Muscle layer of colon (tissue), 2 donors: ENCODE measurements around the gene LMO1.

Source experiments
- H3K27ac ChIP-seq: one replicate; pipeline ENCODE4 v1.7.0; 2013; ENCODE audit warnings: low read depth, mild to moderate bottlenecking, low read length, moderate library complexity
- H3K27me3 ChIP-seq, 2 donors: one replicate each; pipeline ENCODE4 v1.7.0; 2013; ENCODE audit warnings: low read length in 2 of 2, mild to moderate bottlenecking in 2 of 2; ENCODE audit not compliant: insufficient read depth in 2 of 2, control insufficient read depth in 1 of 2
- H3K36me3 ChIP-seq: one replicate; pipeline ENCODE4 v1.7.0; 2013; ENCODE audit warnings: mild to moderate bottlenecking, low read length; ENCODE audit not compliant: insufficient read depth
- H3K4me1 ChIP-seq: one replicate; pipeline ENCODE4 v1.7.0; 2013; ENCODE audit warnings: mild to moderate bottlenecking, low read length; ENCODE audit not compliant: insufficient read depth
- H3K4me3 ChIP-seq, 2 donors: one replicate each; pipeline ENCODE4 v1.7.0; 2013; ENCODE audit warnings: low read length in 2 of 2, low read depth in 1 of 2, mild to moderate bottlenecking in 1 of 2, moderate library complexity in 1 of 2
- H3K9ac ChIP-seq: one replicate; pipeline ENCODE4 v1.7.0; 2013; ENCODE audit warnings: low read length
- H3K9me3 ChIP-seq: one replicate; pipeline ENCODE4 v1.7.0; 2013; ENCODE audit warnings: mild to moderate bottlenecking, low read length
- donor health status: abdominal sarcoma.
- donor health status: Adenocarcinoma of cecum.

LMO1 gene

GRCh38 chr11:8250981-8251615, 12.6 kb downstream of the LMO1 start:
- Histone ChIP-seq H3K27me3 (peaks cover 0 to 4% of the 10 kb centered on the region in 2 donors), H3K4me1 (no peaks in the 10 kb centered on the region), H3K9ac (no peak overlapping the region), H3K36me3 (no peaks in the 10 kb centered on the region), H3K4me3 (no peak overlapping the region), H3K27ac (no peak overlapping the region), H3K9me3 (no peaks in the 10 kb centered on the region)

- H3K4me3 ChIP-seq, result no peak overlapping the region
- no peaks in the 10 kb centered on the region for H3K4me1 ChIP-seq
- H3K36me3 ChIP-seq, result no peaks in the 10 kb centered on the region
- H3K27me3 ChIP-seq, result peaks cover 0 to 4% of the 10 kb centered on the region in 2 donors
- no peaks in the 10 kb centered on the region for H3K9me3 ChIP-seq
- no peak overlapping the region for H3K27ac ChIP-seq
- no peak overlapping the region for H3K9ac ChIP-seq
Observed at GRCh38 chr11:8250434-8250833, 13.2 kb downstream of the LMO1 start.

GRCh38 chr11:8249482-8249881, 14.2 kb downstream of the LMO1 start:
- Histone ChIP-seq H3K4me1 (no peaks in the 10 kb centered on the region), H3K4me3 (no peak overlapping the region), H3K27me3 (peaks cover 0 to 4% of the 10 kb centered on the region in 2 donors), H3K36me3 (no peaks in the 10 kb centered on the region), H3K9me3 (no peaks in the 10 kb centered on the region), H3K9ac (no peak overlapping the region), H3K27ac (no peak overlapping the region)

GRCh38 chr11:8248786-8249185, 14.9 kb downstream of the LMO1 start:
- no peak overlapping the region for H3K9ac ChIP-seq
- H3K4me3 ChIP-seq, result no peak overlapping the region
- no peaks in the 10 kb centered on the region for H3K4me1 ChIP-seq
- H3K36me3 ChIP-seq, result no peaks in the 10 kb centered on the region
- H3K27me3 ChIP-seq, result peaks cover 0 to 4% of the 10 kb centered on the region in 2 donors
- no peaks in the 10 kb centered on the region for H3K9me3 ChIP-seq
- H3K27ac ChIP-seq, result no peak overlapping the region

GRCh38 chr11:8247312-8247711, 16.4 kb downstream of the LMO1 start:
- Histone ChIP-seq H3K9me3 (no peaks in the 10 kb centered on the region), H3K27ac (no peak overlapping the region), H3K36me3 (no peaks in the 10 kb centered on the region), H3K4me3 (no peak overlapping the region), H3K9ac (no peak overlapping the region), H3K4me1 (no peaks in the 10 kb centered on the region), H3K27me3 (peaks cover 0 to 4% of the 10 kb centered on the region in 2 donors)

DNA sequence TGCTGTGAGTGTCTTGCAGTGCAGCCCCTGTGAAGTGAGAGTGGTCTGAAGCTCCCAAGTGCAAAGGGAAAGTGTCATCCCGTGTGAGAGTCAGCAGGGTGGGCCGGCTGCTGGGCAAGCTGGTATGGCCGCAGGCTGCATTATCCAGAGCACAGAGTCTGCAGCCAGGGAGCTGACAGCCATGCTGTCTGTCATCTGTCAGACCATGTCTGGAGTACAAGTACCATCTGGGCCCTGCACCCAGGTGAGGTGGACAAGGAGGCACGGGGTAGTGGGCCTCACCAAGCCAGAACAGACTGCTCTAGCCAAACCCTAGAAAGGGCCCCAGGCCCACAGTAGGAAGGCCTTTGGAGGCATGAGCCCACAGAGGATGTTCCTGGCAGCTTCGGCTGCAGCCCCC, 20.2 kb downstream of the LMO1 start:
- Histone ChIP-seq H3K27me3 (peaks cover 0 to 4% of the 10 kb centered on the region in 2 donors), H3K36me3 (no peaks in the 10 kb centered on the region), H3K4me1 (no peaks in the 10 kb centered on the region), H3K27ac (no peak overlapping the region), H3K4me3 (no peak overlapping the region), H3K9me3 (no peaks in the 10 kb centered on the region), H3K9ac (no peak overlapping the region)

DNA sequence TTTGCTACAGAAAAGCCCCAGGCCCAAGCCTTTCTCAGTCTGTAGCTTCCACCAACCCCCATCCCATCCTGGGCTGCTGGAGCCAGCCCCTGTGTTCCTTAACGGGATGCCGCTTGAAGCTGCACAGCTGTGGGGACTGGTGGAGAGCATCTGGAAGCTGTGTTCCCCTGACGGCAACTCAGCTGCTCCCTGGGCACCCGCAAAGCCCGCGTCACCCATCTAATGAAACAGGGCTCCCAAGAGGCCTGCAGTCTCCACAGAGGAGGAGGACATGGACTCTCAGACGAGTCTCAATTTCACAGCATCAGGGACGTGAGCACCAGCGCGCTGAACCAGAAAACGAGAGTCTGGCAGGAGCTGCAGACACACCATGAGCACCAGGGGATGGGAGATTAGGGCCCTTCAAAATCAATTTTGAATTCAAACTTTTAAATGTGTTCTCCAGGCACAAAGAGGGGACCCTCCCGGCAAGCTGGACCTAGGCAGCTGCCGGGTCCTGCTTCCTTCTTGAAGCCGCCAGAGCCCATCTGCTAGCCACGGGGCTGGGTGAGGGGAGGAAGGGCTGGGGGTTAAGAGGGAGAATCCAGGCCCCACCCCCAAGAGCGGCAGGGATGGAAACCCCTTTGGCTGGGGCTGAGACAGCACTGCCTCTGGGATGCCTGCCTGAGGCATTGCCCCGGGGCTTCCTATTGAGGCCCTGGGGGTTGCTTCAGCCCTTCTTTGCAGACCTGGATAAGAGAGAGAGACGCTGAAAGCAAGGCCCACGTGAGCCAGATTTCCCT, 21.0 kb downstream of the LMO1 start:
- Histone ChIP-seq H3K4me3 (no peak overlapping the region), H3K27ac (no peak overlapping the region), H3K27me3 (peaks cover 0 to 4% of the 10 kb centered on the region in 2 donors), H3K9me3 (no peaks in the 10 kb centered on the region), H3K4me1 (no peaks in the 10 kb centered on the region), H3K9ac (no peak overlapping the region), H3K36me3 (no peaks in the 10 kb centered on the region)

- Histone ChIP-seq H3K9ac (no peak overlapping the region), H3K27me3 (peaks cover 0 to 4% of the 10 kb centered on the region in 2 donors)
Observed at GRCh38 chr11:8242118-8242475, 21.6 kb downstream of the LMO1 start.

GRCh38 chr11:8241373-8242117, 22.1 kb downstream of the LMO1 start:
- Histone ChIP-seq H3K36me3 (no peaks in the 10 kb centered on the region), H3K27me3 (peaks cover 0 to under 1% of the 10 kb centered on the region in 2 donors), H3K9me3 (no peaks in the 10 kb centered on the region), H3K27ac (no peak overlapping the region), H3K4me3 (no peak overlapping the region), H3K9ac (no peak overlapping the region), H3K4me1 (no peaks in the 10 kb centered on the region)

More at GRCh38 chr11:8242118-8242475, 21.6 kb downstream of the LMO1 start:
- Histone ChIP-seq H3K27ac (no peak overlapping the region), H3K9me3 (no peaks in the 10 kb centered on the region), H3K4me1 (no peaks in the 10 kb centered on the region), H3K4me3 (no peak overlapping the region), H3K36me3 (no peaks in the 10 kb centered on the region)

- no peak overlapping the region for H3K27ac ChIP-seq
- H3K36me3 ChIP-seq, result no peaks in the 10 kb centered on the region
- H3K4me1 ChIP-seq, result no peaks in the 10 kb centered on the region
- no peaks in the 10 kb centered on the region for H3K9me3 ChIP-seq
- no peak overlapping the region for H3K9ac ChIP-seq
- no peaks in the 10 kb centered on the region for H3K27me3 ChIP-seq
- H3K4me3 ChIP-seq, result no peak overlapping the region
Observed at GRCh38 chr11:8239536-8240228, 24.0 kb downstream of the LMO1 start.

- Histone ChIP-seq H3K27me3 (no peaks in the 10 kb centered on the region), H3K9me3 (no peaks in the 10 kb centered on the region), H3K4me1 (no peaks in the 10 kb centered on the region), H3K36me3 (no peaks in the 10 kb centered on the region), H3K27ac (no peak overlapping the region), H3K4me3 (no peak overlapping the region), H3K9ac (no peak overlapping the region)
Observed at GRCh38 chr11:8239040-8239439, 24.6 kb downstream of the LMO1 start.
